Activated naive CD4-positive, alpha-beta T cell treated with anti-CD3 and anti-CD28 coated beads for 36 hours (primary cell): ENCODE data around the gene SLC6A12. TPM values are rescaled to one million over a fixed set of nuclear protein-coding genes. Genes with fewer than 3 reads are reported as not detected.

Experiments
- CTCF ChIA-PET: fragments of 350-600 bp; sonication (Branson Sonifier 250); formaldehyde crosslinking; loops from one replicate; lab custom pipeline; 2021; ENCODE audit warnings: antibody characterized with exemption; lab: Charles Lee
- DNase-seq: peaks from one replicate; pipeline ENCODE4 v3.0.0-alpha.2; 2020
- H3K27ac Mint-ChIP-seq: one replicate; pipeline ENCODE4 v1.8.0; 2021; ENCODE audit warnings: mild to moderate bottlenecking, mixed read lengths
- H3K27me3 Mint-ChIP-seq: one replicate; pipeline ENCODE4 v1.8.0; 2021; ENCODE audit warnings: low read depth, mixed read lengths
- H3K36me3 Mint-ChIP-seq: one replicate; pipeline ENCODE4 v1.8.0; 2021; ENCODE audit warnings: low read depth, mixed read lengths
- H3K4me1 Mint-ChIP-seq: one replicate; pipeline ENCODE4 v1.8.0; 2021; ENCODE audit warnings: low read depth, mixed read lengths
- H3K4me3 Mint-ChIP-seq: one replicate; pipeline ENCODE4 v1.8.0; 2021; ENCODE audit warnings: mild to moderate bottlenecking, moderate library complexity, mixed read lengths
- H3K9me3 Mint-ChIP-seq: one replicate; pipeline ENCODE4 v1.8.0; 2021; ENCODE audit warnings: mixed read lengths
- intact Hi-C: fragments of 100-400 bp; cut with micrococcal nuclease; formaldehyde crosslinking; loops from one replicate; pipeline ENCODE4 v1.15.1; 2023
- total RNA-seq, 2 experiments: library from RNA; stranded (reverse); gene quantifications; one replicate each; pipeline ENCODE4 v1.2.3, GENCODE V29; 2021

Gene SLC6A12
- under 1 TPM in 1 of 2 experiments, not detected in 1; 0.21 TPM for total RNA-seq

DNA sequence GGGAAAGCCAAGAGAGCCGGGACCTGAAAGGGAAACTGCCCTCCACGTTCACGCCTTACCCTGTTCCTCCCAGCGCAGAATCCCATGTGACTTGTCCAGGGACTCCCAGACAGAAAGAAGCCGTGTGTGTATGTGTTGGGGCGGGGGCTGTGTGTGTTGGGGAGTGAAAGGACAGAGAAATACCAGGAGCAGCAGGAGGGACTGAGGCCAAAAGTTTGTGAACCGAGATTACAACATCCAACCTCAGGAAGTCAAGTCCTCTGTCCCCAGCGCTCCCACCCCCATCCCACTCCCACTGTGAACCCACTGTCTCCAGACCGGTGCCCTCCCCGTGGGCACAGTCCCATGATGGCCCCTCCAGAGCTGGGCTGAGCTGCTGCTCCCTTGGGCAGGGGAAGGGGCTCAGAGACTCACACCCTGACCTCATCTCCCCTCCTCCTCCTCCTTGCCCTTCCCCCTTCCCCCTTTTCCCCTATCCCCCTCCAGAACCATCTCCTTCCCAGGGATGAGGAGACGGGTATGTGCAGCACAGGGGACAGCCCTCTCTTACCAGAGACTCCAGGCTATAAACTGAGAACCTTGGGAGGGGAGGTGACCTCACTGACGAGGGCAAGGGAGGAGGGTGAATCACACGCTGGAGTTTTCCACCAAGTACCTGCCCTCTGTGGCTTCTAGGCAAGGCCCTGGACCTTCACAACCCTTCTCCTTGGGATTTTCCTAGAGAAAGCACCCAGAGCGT, at the start of gene SLC6A12:
Gene SLC6A12 (minus strand): TSS at position 155 of the 739 bp plus-strand sequence. CDS start 4,171 bp downstream, outside the sequence.
- no peak within 1 kb of the TSS for H3K27ac Mint-ChIP-seq
- peaks cover 21% of the 10 kb centered on the region for H3K27me3 Mint-ChIP-seq
- no peaks in the 10 kb centered on the region for H3K36me3 Mint-ChIP-seq
- intact Hi-C loops = no loop called here
- CTCF ChIA-PET = interaction anchor here (1.3 kb wide), 1 partner anchor 61 kb away, joined by 3 read pairs; no protein-coding TSS in a partner anchor
- DNase-seq = no peak
- H3K4me1 Mint-ChIP-seq = peaks cover 2% of the 10 kb centered on the region
- H3K4me3 Mint-ChIP-seq = no peak within 1 kb of the TSS
- no peaks in the 10 kb centered on the region for H3K9me3 Mint-ChIP-seq

DNA sequence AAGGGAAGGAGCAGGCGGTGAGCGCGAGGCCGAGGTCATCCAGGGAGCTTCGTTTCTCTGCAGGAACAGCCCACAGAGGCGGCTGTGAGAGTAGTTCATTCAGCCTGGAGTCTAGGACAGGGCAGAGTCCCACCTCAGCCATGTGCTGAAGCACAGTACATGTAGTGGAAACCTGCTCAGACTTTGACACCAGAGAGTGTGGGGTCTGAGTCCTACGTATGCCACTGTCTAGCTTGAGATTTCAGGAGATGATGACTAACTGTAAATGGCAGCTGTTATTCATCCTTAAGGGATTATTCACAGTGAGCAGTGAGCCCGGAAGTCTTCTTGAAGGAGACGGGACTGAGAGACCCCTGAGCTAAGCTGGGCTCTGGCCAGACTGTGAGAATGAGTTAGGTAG, 49.6 kb upstream of the SLC6A12 start:
- no peaks in the 10 kb centered on the region for H3K9me3 Mint-ChIP-seq
- intact Hi-C loops = no loop called here
- no peak overlapping the region for H3K4me3 Mint-ChIP-seq
- CTCF ChIA-PET = interaction anchor here (0.7 kb wide), 1 partner anchor 283 kb away, joined by 4 read pairs; no protein-coding TSS in a partner anchor
- DNase-seq = no peak
- peaks cover 11% of the 10 kb centered on the region for H3K4me1 Mint-ChIP-seq
- H3K36me3 Mint-ChIP-seq = no peaks in the 10 kb centered on the region
- H3K27me3 Mint-ChIP-seq = peaks cover 6% of the 10 kb centered on the region
- H3K27ac Mint-ChIP-seq = no peak overlapping the region

DNA sequence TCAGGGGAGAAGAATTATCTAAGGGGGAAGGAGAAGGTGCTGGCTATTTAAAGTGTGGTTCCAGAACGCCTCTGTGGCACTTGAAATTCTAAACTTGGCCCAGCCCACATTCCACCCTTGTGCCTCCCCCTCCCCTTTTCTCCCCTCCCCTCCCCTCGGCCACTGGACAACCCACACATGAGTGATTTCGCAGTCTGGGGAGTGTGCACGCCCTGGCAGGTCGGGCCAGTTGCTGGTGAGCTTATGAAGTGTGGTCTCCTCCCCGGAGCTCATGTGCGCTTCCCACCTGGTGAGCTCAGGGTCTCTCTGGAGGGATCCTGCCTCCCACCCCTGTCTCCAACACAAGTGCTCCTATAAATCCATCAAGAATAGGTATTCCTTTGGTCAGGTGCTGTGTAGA, 48.9 kb upstream of the SLC6A12 start, which contains the start of gene SLC6A13:
Gene SLC6A13 (minus strand): TSS at position 20 of the 400 bp plus-strand sequence. CDS start 2,784 bp downstream, outside the sequence.
- H3K9me3 Mint-ChIP-seq = no peaks in the 10 kb centered on the region
- H3K27ac Mint-ChIP-seq = no peak within 1 kb of the TSS
- peaks cover 11% of the 10 kb centered on the region for H3K27me3 Mint-ChIP-seq
- H3K36me3 Mint-ChIP-seq = no peaks in the 10 kb centered on the region
- intact Hi-C loops = no loop called here
- DNase-seq = no peak
- no peak within 1 kb of the TSS for H3K4me3 Mint-ChIP-seq
- H3K4me1 Mint-ChIP-seq = peaks cover 11% of the 10 kb centered on the region
- CTCF ChIA-PET = interaction anchor here (0.7 to 1.1 kb wide), 2 partner anchors 180 to 284 kb away, joined by 3 to 4 read pairs; no protein-coding TSS in a partner anchor

DNA sequence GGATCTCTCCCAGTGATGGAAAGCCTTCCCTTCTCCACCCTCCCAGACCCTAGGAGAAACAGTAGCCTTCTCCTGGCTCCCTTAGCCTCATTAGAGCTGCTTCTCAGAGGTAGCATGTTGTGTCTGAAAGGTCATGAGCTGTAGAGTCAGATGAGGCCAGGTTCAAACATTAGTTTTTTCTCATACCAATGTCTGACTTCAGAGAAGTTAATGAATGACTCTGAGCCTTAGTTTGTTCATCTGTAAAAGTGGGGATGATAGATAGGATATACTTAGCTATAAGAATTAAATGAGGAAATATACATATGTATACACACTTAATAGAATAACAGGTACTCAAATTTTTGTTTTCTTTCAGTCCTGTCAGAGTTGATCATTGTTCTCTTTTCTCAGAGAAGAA, 48.2 kb upstream of the SLC6A12 start:
- Mint-ChIP-seq H3K4me1 (peaks cover 11% of the 10 kb centered on the region), H3K27me3 (peaks cover 13% of the 10 kb centered on the region), H3K36me3 (no peaks in the 10 kb centered on the region), H3K4me3 (no peak overlapping the region), H3K9me3 (no peaks in the 10 kb centered on the region), H3K27ac (no peak overlapping the region)
- intact Hi-C loops = no loop called here
- no peak for DNase-seq
- CTCF ChIA-PET = interaction anchor here (0.7 to 1.2 kb wide), 3 partner anchors 9 to 181 kb away, joined by 3 to 4 read pairs (median 4); no protein-coding TSS in a partner anchor

DNA sequence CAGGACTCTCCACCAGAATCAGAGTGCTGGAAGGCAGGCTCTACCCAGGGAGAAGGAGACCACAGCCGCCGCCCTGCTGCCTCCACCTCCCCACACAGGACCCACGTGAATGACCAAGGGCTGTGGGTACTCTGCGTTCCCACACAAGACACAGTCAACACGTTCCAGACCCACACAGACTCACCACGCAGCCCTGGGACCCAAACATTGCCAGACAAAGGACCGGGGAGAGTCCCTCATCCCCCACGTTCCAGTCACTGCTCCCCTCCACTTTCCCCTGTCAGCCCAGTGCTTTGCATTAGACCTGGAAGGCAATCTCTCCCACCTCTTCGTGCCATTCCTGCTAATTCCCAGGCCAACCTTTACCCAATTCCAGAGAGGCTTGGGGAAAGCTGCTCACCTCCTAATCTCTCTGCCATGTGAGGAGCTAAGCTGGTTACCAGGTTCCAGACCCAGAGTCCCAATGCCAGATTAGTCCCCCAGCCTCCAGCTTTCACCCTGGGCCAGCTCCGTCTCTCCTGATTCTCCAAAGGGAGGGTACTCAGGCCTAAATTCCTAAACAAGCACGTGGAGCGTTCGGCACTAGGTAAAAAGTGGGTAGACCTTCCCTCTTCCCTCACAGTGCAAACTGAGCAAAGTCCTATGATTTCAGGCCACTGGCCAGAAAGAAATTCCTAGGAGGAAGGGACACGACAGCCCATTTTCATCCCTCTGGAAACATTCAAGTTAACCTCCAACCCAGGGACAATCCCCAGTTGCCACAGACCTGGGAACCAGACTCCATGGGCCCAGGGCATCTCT, 43.8 kb upstream of the SLC6A12 start:
- H3K36me3 Mint-ChIP-seq = no peaks in the 10 kb centered on the region
- peaks cover 35% of the 10 kb centered on the region for H3K27me3 Mint-ChIP-seq
- H3K9me3 Mint-ChIP-seq = no peaks in the 10 kb centered on the region
- no peak for DNase-seq
- no peak overlapping the region for H3K4me3 Mint-ChIP-seq
- intact Hi-C loops = no loop called here
- H3K4me1 Mint-ChIP-seq = no peaks in the 10 kb centered on the region
- CTCF ChIA-PET = interaction anchor here (0.5 kb wide), 1 partner anchor 10 kb away, joined by 5 read pairs; no protein-coding TSS in a partner anchor
- no peak overlapping the region for H3K27ac Mint-ChIP-seq

DNA sequence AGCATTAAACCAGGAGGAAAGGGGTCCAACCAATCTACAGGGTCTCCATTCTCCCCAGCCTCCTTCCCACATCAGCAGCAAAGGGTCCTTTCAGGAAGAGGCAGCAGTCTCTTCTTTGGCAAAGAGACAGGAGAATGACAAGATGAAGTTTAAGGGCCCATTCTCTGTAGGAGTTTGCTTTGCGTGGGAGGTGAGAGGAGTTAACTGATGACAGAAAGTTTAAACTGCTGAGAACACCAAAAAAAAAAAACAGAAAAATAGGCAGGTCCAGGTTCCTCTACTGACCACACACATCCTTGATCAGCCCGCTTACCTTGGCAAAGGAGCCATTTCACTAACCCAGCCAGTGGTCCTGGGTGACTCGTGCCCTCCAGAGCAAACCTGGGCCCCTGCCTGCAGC, 43.0 kb upstream of the SLC6A12 start:
- Mint-ChIP-seq H3K4me1 (no peaks in the 10 kb centered on the region), H3K4me3 (no peak overlapping the region), H3K27me3 (peaks cover 35% of the 10 kb centered on the region), H3K27ac (no peak overlapping the region), H3K9me3 (no peaks in the 10 kb centered on the region), H3K36me3 (no peaks in the 10 kb centered on the region)
- CTCF ChIA-PET = no interaction called here
- no peak for DNase-seq
- intact Hi-C loops = no loop called here

DNA sequence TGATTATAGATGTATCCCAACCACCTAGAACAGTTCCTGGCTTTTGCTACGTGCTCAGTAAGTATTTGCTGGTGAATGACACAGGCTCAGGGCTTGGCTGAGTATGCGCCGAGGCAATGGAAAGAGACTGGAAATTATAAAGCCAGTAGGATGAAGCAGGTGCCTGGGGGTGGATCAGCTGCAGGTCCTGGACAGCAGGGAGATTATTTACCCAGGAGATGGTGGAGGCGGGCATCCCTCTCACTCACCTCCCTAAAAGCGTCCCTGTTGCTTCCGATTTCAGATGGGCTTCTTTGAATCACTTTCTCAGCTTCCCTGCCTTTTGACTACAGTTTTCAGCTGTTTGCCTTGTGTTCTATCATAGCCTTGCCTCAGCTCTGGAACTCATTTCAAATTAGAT, 42.3 kb upstream of the SLC6A12 start:
- Mint-ChIP-seq H3K9me3 (no peaks in the 10 kb centered on the region), H3K36me3 (no peaks in the 10 kb centered on the region)

DNA sequence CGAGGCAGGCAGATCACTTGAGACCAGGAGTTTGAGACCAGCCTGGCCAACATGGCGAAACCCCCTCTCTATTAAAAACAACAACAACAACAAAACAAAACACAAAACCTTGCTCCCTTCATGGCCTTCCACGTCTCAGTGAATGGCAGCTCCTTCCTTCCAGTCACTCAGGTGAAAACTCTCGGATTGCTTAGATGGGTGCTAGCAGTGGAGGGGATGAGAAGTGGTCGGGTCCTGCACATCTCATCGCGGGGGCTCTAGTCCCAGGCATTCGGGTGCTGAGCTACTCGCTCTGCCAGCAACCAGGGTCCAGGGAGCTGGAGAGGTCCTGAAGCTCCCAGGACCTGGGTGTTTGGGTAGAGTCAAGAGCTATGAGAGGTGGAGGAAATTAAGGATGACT, 41.0 kb upstream of the SLC6A12 start:
- Mint-ChIP-seq H3K4me3 (no peak overlapping the region), H3K36me3 (no peaks in the 10 kb centered on the region), H3K4me1 (no peaks in the 10 kb centered on the region), H3K27me3 (peaks cover 34% of the 10 kb centered on the region), H3K9me3 (no peaks in the 10 kb centered on the region), H3K27ac (no peak overlapping the region)
- DNase-seq = no peak
- intact Hi-C loops = no loop called here
- CTCF ChIA-PET = interaction anchor here (0.6 kb wide), 1 partner anchor 52 kb away, joined by 3 read pairs; no protein-coding TSS in a partner anchor

More for the DNA sequence above, 42.3 kb upstream of the SLC6A12 start:
- CTCF ChIA-PET = no interaction called here
- no peak for DNase-seq
- Mint-ChIP-seq H3K27ac (no peak overlapping the region), H3K4me3 (no peak overlapping the region), H3K27me3 (peaks cover 35% of the 10 kb centered on the region), H3K4me1 (no peaks in the 10 kb centered on the region)
- intact Hi-C loops = no loop called here

DNA sequence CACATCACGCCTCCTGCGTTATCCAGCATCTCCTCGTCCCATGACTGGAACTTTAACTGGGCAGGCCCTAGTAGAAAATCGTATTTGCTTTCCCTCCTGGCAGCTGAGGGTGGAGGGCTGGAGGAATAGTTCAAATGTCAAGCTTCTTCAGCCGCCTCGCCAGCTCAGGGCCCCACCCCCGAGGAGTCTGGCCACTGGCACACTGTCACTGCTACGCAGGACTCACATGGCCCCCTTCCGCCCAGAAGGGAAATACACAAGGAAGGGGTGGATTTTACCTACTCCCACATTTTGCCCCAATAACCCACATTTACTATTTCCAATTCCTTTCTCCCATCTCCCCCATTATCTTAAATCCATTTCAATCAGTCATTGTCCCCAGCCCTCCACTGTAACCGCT, 40.1 kb upstream of the SLC6A12 start:
- intact Hi-C loops = no loop called here
- CTCF ChIA-PET = no interaction called here
- no peak overlapping the region for H3K4me3 Mint-ChIP-seq
- no peaks in the 10 kb centered on the region for H3K36me3 Mint-ChIP-seq
- no peak for DNase-seq
- H3K27ac Mint-ChIP-seq = no peak overlapping the region
- H3K4me1 Mint-ChIP-seq = no peaks in the 10 kb centered on the region
- H3K9me3 Mint-ChIP-seq = no peaks in the 10 kb centered on the region
- H3K27me3 Mint-ChIP-seq = peaks cover 30% of the 10 kb centered on the region

DNA sequence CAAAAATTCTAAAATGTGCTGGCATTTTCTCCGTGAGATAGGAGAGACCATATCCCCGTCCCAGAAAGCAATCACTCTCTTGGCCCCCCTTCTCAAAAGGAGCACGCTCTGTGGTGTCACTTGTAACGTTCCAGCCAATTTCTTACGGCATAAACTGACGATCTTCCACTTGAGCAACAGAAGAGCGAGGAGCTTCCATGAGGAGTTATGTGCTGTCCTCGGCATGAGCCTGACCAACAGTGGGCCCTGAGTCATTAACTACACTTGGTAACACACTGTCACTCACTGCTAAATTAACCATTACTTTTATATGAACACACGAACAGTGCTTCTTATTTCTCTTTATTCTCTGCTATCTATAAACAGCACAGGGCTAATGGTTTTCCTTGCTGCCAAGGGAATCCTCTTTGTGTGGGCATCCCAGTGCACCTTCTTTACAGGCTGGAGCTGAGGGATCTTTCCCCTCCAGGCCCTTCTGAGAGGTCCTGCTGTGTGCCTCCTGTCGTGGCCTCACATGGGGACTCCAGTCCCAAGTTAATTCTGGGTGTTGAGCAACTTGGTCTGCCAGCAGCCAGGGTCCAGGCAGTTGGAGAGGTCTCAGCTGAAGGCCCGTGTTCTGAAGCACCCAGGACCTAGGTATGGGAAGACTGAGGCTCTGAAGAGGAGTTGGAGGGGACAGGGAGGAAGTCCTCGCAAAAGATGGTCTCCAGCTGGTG, 39.3 kb upstream of the SLC6A12 start:
- peaks cover 32% of the 10 kb centered on the region for H3K27me3 Mint-ChIP-seq

DNA sequence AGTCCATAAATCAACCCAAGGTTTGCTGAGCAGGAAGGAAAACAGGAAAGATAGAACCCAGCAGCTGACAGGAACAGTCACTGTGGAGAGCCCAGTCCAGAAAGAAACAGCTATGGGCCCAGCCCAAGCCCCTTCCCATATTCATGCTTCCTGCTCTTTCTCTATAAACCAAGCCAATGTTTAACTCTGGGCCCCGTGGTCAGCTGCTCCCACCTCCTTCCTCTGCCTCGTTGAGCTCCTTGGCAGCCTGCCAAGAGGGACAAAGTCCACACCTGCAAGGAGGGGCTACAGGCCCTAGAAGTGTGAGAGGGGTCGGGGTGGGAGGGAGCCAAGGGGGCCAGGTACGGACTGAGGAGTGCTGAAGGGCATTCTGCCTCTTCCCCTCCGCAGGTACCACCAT, 38.7 kb upstream of the SLC6A12 start:
- no peak for DNase-seq
- CTCF ChIA-PET = no interaction called here
- no peaks in the 10 kb centered on the region for H3K4me1 Mint-ChIP-seq
- H3K4me3 Mint-ChIP-seq = no peak overlapping the region
- H3K27me3 Mint-ChIP-seq = peaks cover 26% of the 10 kb centered on the region
- peaks cover 3% of the 10 kb centered on the region for H3K9me3 Mint-ChIP-seq
- intact Hi-C loops = no loop called here
- no peak overlapping the region for H3K27ac Mint-ChIP-seq
- no peaks in the 10 kb centered on the region for H3K36me3 Mint-ChIP-seq

More for the DNA sequence above, 39.3 kb upstream of the SLC6A12 start:
- CTCF ChIA-PET = no interaction called here
- H3K36me3 Mint-ChIP-seq = no peaks in the 10 kb centered on the region
- no peak overlapping the region for H3K27ac Mint-ChIP-seq
- intact Hi-C loops = no loop called here
- H3K4me1 Mint-ChIP-seq = no peaks in the 10 kb centered on the region
- DNase-seq = no peak
- H3K9me3 Mint-ChIP-seq = no peaks in the 10 kb centered on the region
- H3K4me3 Mint-ChIP-seq = no peak overlapping the region

DNA sequence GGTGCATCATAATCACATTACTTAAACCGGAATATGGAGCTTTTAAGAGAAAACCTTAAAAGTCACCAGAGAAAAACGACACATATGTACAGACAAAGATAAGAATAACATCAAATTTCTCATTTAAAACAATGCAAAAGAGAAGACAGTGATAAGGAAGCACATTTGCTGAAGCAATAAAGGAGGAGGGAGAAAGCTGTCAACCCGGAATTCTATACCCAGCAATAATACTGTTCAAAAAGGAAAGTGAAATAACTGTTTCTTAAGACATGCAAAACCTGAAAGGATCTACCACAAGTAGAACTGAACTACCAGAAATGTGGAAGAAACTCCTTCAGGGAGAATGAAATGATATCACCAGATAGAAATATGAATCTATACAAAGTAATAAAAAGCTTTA, 33.3 kb upstream of the SLC6A12 start:
- Mint-ChIP-seq H3K4me1 (no peaks in the 10 kb centered on the region), H3K27ac (no peak overlapping the region), H3K9me3 (peaks cover 8% of the 10 kb centered on the region), H3K27me3 (peaks cover 6% of the 10 kb centered on the region), H3K36me3 (no peaks in the 10 kb centered on the region), H3K4me3 (no peak overlapping the region)
- DNase-seq = no peak
- CTCF ChIA-PET = interaction anchor here (0.7 kb wide), 1 partner anchor 10 kb away, joined by 5 read pairs; no protein-coding TSS in a partner anchor
- intact Hi-C loops = no loop called here
